DMS 273 (cell line): ENCODE results near the gene KLK3.
"Not testable (repeated sequence)": the region's sequence is repeated elsewhere in the genome, so short reads cannot be mapped to it uniquely, and the experiment has no call there.

ENCODE experiments used
- DNase-seq: peaks from one replicate; lab custom pipeline; 2025; ENCODE audit not compliant: unreplicated experiment; lab: John Stamatoyannopoulos, UW

KLK3 gene

GRCh38 chr19:50859849-50860248 is 5.1 kb downstream of the KLK3 start:
- DNase-seq, result no peak

- DNase-seq, result no peak
Measured at GRCh38 chr19:50861010-50861409, 6.3 kb downstream of the KLK3 start.

DNA sequence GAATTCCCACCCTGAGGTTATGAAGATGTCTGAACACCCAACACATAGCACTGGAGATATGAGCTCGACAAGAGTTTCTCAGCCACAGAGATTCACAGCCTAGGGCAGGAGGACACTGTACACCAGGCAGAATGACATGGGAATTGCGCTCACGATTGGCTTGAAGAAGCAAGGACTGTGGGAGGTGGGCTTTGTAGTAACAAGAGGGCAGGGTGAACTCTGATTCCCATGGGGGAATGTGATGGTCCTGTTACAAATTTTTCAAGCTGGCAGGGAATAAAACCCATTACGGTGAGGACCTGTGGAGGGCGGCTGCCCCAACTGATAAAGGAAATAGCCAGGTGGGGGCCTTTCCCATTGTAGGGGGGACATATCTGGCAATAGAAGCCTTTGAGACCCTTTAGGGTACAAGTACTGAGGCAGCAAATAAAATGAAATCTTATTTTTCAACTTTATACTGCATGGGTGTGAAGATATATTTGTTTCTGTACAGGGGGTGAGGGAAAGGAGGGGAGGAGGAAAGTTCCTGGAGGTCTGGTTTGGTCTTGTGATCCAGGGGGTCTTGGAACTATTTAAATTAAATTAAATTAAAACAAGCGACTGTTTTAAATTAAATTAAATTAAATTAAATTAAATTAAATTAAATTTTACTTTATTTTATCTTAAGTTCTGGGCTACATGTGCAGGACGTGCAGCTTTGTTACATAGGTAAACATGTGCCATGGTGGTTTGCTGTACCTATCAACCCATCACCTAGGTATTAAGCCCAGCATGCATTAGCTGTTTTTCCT is 7.0 kb downstream of the KLK3 start:
- DNase-seq, result no peak

GRCh38 chr19:50869479-50869878 is 14.8 kb downstream of the KLK3 start:
- DNase-seq, result no peak

GRCh38 chr19:50870417-50871089 is 15.8 kb downstream of the KLK3 start:
- no peak for DNase-seq

GRCh38 chr19:50873056-50873455 is 18.3 kb downstream of the KLK3 start, which contains the start of gene KLK2:
TSS of gene KLK2 (plus strand) at chr19:50873439. CDS start at chr19:50873474, 35 bp downstream.
- no peak for DNase-seq

- DNase-seq, result no peak
Measured at GRCh38 chr19:50874211-50874610, 19.5 kb downstream of the KLK3 start.

- DNase-seq, result no peak
Measured at GRCh38 chr19:50875795-50876422, 21.2 kb downstream of the KLK3 start.

GRCh38 chr19:50876456-50876855 is 21.7 kb downstream of the KLK3 start:
- DNase-seq, result peak; percentile 89

- no peak for DNase-seq
Measured at GRCh38 chr19:50877338-50877737, 22.6 kb downstream of the KLK3 start.

DNA sequence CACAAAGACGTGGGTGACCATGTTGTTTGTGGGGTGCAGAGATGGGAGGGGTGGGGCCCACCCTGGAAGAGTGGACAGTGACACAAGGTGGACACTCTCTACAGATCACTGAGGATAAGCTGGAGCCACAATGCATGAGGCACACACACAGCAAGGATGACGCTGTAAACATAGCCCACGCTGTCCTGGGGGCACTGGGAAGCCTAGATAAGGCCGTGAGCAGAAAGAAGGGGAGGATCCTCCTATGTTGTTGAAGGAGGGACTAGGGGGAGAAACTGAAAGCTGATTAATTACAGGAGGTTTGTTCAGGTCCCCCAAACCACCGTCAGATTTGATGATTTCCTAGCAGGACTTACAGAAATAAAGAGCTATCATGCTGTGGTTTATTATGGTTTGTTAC is 24.1 kb downstream of the KLK3 start:
- DNase-seq, result no peak

- no peak for DNase-seq
Measured at GRCh38 chr19:50880241-50880640, 25.5 kb downstream of the KLK3 start.

GRCh38 chr19:50882188-50882587 is 27.5 kb downstream of the KLK3 start:
- DNase-seq, result no peak

- DNase-seq, result no peak
Measured at GRCh38 chr19:50889638-50890037, 34.9 kb downstream of the KLK3 start.

DNA sequence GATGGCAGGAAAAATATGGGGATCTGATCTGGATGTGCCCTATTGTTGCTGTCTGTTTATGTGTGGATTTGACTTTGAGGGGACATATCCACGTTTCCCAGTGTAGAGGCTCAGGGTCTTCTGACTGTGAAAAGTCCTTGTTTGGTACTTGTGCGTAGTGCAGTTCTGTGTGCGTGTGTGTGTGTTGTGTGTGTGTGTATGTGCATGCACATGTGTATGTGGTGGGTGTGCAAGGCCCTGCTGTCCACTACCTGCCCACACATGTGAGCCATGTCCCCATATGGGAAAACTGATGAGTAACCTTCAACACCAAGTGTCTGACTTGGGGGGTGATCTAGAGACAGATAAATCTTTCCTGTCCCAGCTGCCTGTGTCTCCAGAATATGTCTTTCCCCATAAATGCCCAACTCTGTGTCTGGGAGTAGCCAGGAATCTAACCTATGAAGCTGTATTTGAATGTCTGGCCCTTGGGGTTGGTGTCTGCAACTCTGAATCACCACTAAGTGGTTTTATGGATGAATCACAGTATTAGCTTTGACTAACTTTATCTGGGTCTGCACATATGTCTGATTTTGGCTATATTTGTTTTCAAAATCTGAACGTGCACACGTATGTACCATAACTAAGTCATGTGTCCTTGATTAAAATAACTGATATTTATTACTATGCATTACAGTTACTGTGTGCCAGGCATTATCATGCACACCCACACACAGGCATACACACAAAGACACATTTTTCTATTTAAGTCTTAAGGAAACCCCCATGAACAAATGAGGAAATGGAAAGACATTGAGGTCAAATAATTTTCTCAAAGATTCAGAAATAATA is 35.9 kb downstream of the KLK3 start:
- no peak for DNase-seq

GRCh38 chr19:50891253-50891625 is 36.5 kb downstream of the KLK3 start:
- no peak for DNase-seq

DNA sequence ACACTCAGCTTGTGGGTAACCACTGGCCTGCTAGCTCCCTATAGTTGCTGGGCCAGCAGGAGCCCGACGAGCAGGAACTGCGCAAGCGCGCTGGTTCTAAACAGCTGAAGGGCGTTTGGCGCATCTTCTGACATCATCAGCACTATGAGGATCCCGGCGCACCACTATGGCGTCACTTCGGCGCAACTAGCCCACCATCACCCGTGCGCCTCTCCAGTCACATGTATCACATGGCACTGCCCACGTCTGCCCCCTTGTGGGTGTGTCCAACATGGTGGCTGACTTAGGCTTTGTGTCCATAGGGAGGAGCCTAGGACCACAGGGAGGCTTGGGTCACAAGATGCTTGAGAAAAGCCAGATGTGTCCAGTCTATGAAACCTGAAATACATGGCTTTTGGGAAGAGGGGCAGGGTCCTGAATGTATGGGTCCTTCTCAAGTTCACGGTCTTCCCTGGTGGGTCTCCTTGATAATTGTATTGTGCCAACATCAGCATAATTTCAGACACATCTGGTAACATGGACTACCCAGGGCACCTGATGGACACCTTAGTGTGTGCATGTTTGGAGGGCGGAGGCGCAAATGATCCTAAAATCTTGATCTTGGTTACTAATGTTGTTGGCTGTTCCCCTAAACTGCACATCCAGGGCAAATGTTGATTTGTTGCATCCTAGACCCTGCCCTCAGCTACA is 38.5 kb downstream of the KLK3 start:
- DNase-seq, result peak; percentile 14

DNA sequence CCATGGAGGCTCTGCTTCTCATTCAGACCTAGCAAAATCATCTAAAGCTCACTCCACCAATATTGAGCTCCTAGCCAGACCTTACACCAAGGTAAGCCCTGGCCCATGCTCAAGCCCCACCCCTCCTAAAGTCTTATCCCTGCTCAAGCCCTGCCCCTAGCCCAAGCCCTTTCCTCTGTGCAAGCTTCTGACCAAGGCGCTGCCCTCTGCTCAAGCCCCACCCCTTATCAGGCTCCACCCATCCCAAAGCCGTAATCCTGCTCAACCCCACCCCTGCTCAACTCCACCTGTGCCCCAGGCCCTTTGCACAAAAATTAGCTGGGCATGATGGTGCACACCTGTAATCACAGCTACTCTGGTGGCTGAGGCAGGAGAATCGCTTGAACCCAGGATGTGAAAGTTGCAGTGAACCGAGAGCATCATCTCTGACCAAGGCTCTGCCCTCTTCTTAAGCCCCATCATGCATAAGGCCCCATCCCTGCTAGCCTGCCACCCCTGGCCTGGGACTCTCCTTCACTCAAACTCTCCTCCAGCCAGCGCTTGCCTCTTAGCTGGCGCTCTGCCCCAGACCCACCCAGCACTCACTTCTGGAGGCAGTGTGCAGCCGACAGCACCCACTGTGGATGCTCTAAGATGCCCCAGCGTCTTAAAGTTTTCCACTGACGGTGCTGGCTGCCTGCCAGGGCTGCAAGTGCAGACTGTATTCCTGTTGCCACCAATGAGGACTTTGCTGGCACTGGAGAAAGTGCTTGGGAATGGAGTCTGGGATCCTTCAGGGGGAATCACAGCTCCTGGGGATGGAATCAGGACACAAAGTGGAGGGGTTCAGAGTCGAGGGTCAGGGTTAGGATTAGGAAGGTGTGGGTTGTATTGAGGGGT is 40.0 kb downstream of the KLK3 start:
- no peak for DNase-seq

- DNase-seq, result not testable (repeated sequence)
Measured at GRCh38 chr19:50896089-50896590, 41.4 kb downstream of the KLK3 start.
